HepG2 (cell line): Measurements from ENCODE around the gene TSTD2. TPM values are rescaled to one million over a fixed set of nuclear protein-coding genes. Genes with fewer than 3 reads are reported as not detected.

Experiments used
- ATAC-seq: fragments of 200-7000 bp; cut with Tn5 transposase; 3 replicates; pipeline ENCODE4 v1.9.1; 2020; ENCODE audit warnings: mild to moderate bottlenecking, moderate library complexity
- BruUV-seq: library from RNA; stranded (reverse); fragments of 400-500 nt; replicated peaks from 2 replicates; lab custom pipeline; 2021; lab: Mats Ljungman, UMichigan
- CTCF ChIA-PET: fragments of 300-600 bp; formaldehyde crosslinking; extraction: SDS; loops from one replicate; lab custom pipeline; 2021; ENCODE audit warnings: low total read pairs, inconsistent platforms, low intra/inter-chr PET ratio; lab: Yijun Ruan, JAX
- POLR2A ChIA-PET: fragments of 350-600 bp; sonication (Branson Sonifier 250); formaldehyde crosslinking; loops from one replicate; lab custom pipeline; 2020; ENCODE audit warnings: antibody characterized with exemption, inconsistent platforms; lab: Yijun Ruan, JAX
- DNase-seq: peaks from one replicate; pipeline ENCODE4 v3.0.0-alpha.2; 2015; ENCODE audit warnings: low spot score
- FAIRE-seq: peaks from 3 replicates; lab custom pipeline; 2011; peaks lifted over from hg19 to GRCh38; lab: Jason Lieb, UNC
- H2AFZ ChIP-seq: one replicate; pipeline ENCODE4 v1.6.1; 2011; ENCODE audit warnings: low read length, inconsistent platforms
- H3K27ac ChIP-seq: fragments of 300-600 bp; 3 replicates; pipeline ENCODE4 v1.8.0; 2011; ENCODE audit warnings: mixed run types, mild to moderate bottlenecking, mixed read lengths, low read length, inconsistent platforms; ENCODE audit not compliant: insufficient read depth; ENCODE audit errors: extremely low read length
- H3K27me3 ChIP-seq, 2 experiments: fragments of 200-600 bp in 1 of 2; 2 replicates in 1 of 2; 3 replicates in 1 of 2; pipeline versions ENCODE4 v1.6.0 to v1.8.0; 2011; ENCODE audit warnings: low read length in 2 of 2, mild to moderate bottlenecking in 2 of 2, moderate library complexity in 2 of 2, inconsistent platforms in 1 of 2; ENCODE audit not compliant: insufficient read depth in 2 of 2, control insufficient read depth in 1 of 2
- H3K36me3 ChIP-seq, 2 experiments: fragments of 200-600 bp in 1 of 2; replicated peaks in 1 of 2; 2 replicates in 1 of 2; 3 replicates in 1 of 2; pipeline versions ENCODE4 v1.5.1 to v1.8.0; 2011; ENCODE audit warnings: low read length in 2 of 2, inconsistent platforms in 1 of 2; ENCODE audit not compliant: insufficient read depth in 2 of 2, control insufficient read depth in 1 of 2
- H3K4me1 ChIP-seq: 2 replicates; pipeline ENCODE4 v1.5.1; 2012; ENCODE audit warnings: low read length, inconsistent platforms; ENCODE audit not compliant: insufficient read depth
- H3K4me2 ChIP-seq: 2 replicates; pipeline ENCODE4 v1.6.0; 2011; ENCODE audit warnings: low read depth, low read length, inconsistent platforms
- H3K4me3 ChIP-seq, 3 experiments: fragments of 200-600 bp in 1 of 3; sonication (generic), shearing (Covaris generic) in 1 of 3; replicated peaks in 1 of 3; 2 replicates each; pipeline ENCODE4 v1.5.1; 2011 to 2016; ENCODE audit warnings: low read length in 3 of 3, inconsistent platforms in 2 of 3, low read depth in 2 of 3, mild to moderate bottlenecking in 2 of 3, control low read depth in 1 of 3, mixed read lengths in 1 of 3; ENCODE audit not compliant: insufficient read depth in 1 of 3
- H3K79me2 ChIP-seq: one replicate; pipeline ENCODE4 v1.6.1; 2011; ENCODE audit warnings: low read length, inconsistent platforms; ENCODE audit not compliant: insufficient read depth
- H3K9ac ChIP-seq: 2 replicates; pipeline ENCODE4 v1.6.0; 2011; ENCODE audit warnings: mild to moderate bottlenecking, low read depth, low read length, inconsistent platforms; ENCODE audit not compliant: insufficient read depth
- H3K9me3 ChIP-seq: 2 replicates; pipeline ENCODE4 v1.5.1; 2012; ENCODE audit warnings: mild to moderate bottlenecking, low read length
- H4K20me1 ChIP-seq: 2 replicates; pipeline ENCODE4 v1.6.0; 2011; ENCODE audit warnings: inconsistent platforms, mild to moderate bottlenecking, low read length, moderate library complexity; ENCODE audit not compliant: insufficient read depth
- ARNTL ChIP-seq: sonication (generic); formaldehyde crosslinking; IDR thresholded peaks from 2 replicates; pipeline ENCODE4 v1.4.0; 2020; ENCODE audit warnings: mild to moderate bottlenecking, missing genetic modification reagents
- CBFB ChIP-seq: sonication (generic); formaldehyde crosslinking; IDR thresholded peaks from 2 replicates; pipeline ENCODE4 v1.4.0; 2020; ENCODE audit warnings: missing genetic modification reagents
- CCDC6 ChIP-seq: sonication (generic); formaldehyde crosslinking; IDR thresholded peaks from 2 replicates; pipeline ENCODE4 v1.8.1; 2022; ENCODE audit warnings: mild to moderate bottlenecking, missing genetic modification reagents, moderate library complexity
- CHCHD3 ChIP-seq: sonication (generic); formaldehyde crosslinking; IDR thresholded peaks from 2 replicates; pipeline ENCODE4 v1.8.0; 2022; ENCODE audit warnings: mild to moderate bottlenecking, missing genetic modification reagents, moderate library complexity
- FUBP1 ChIP-seq: sonication (generic); formaldehyde crosslinking; IDR thresholded peaks from 2 replicates; pipeline ENCODE4 v1.5.1; 2020; ENCODE audit warnings: missing genetic modification reagents, mild to moderate bottlenecking, borderline replicate concordance
- GABPA ChIP-seq, 2 experiments: IDR thresholded peaks; 2 replicates each; pipeline ENCODE4 v1.6.1; 2011 to 2016; ENCODE audit warnings: low read depth in 2 of 2, low read length in 1 of 2, missing biosample characterization in 1 of 2, missing genetic modification characterization in 1 of 2
- HNRNPK ChIP-seq: fragments of 200-400 bp; formaldehyde crosslinking; IDR thresholded peaks from 2 replicates; pipeline ENCODE4 v1.6.1; 2018; ENCODE audit warnings: low read length, low read depth, moderate library complexity, mild to moderate bottlenecking; ENCODE audit not compliant: poor library complexity, severe bottlenecking
- KAT2B ChIP-seq: fragments of 150-350 bp; IDR thresholded peaks from 2 replicates; pipeline ENCODE4 v1.6.1; 2014; ENCODE audit warnings: low read depth, low read length, borderline replicate concordance
- MTF1 ChIP-seq: sonication (generic); formaldehyde crosslinking; IDR thresholded peaks from 2 replicates; pipeline ENCODE4 v1.5.0; 2020; ENCODE audit warnings: missing genetic modification reagents
- PITX1 ChIP-seq: sonication (generic); formaldehyde crosslinking; IDR thresholded peaks from 2 replicates; pipeline ENCODE4 v1.5.1; 2020; ENCODE audit warnings: mild to moderate bottlenecking, missing genetic modification reagents
- TEAD2 ChIP-seq: sonication (generic); formaldehyde crosslinking; IDR thresholded peaks from 2 replicates; pipeline ENCODE4 v1.9.0; 2021; ENCODE audit warnings: missing genetic modification reagents
- YEATS4 ChIP-seq: sonication (generic); formaldehyde crosslinking; IDR thresholded peaks from 2 replicates; pipeline ENCODE4 v1.4.0; 2020; ENCODE audit warnings: missing genetic modification reagents, borderline replicate concordance
- ZNF143 ChIP-seq: sonication (generic); formaldehyde crosslinking; IDR thresholded peaks from 2 replicates; pipeline ENCODE4 v1.4.0; 2020; ENCODE audit warnings: missing genetic modification reagents
- ZNF275 ChIP-seq: sonication (generic); formaldehyde crosslinking; IDR thresholded peaks from 2 replicates; pipeline ENCODE4 v1.8.0; 2022; ENCODE audit warnings: missing genetic modification reagents, mild to moderate bottlenecking, inconsistent platforms, borderline replicate concordance
- ZNF350 ChIP-seq: sonication (generic); formaldehyde crosslinking; IDR thresholded peaks from 2 replicates; pipeline ENCODE4 v1.4.0; 2020; ENCODE audit warnings: mild to moderate bottlenecking, low read depth, missing genetic modification reagents, borderline replicate concordance
- ZNF567 ChIP-seq: sonication (generic); formaldehyde crosslinking; IDR thresholded peaks from 2 replicates; pipeline ENCODE4 v1.8.1; 2023; ENCODE audit warnings: mild to moderate bottlenecking, missing genetic modification reagents, borderline replicate concordance
- ZNF597 ChIP-seq: sonication (generic); formaldehyde crosslinking; IDR thresholded peaks from 2 replicates; pipeline ENCODE4 v1.5.0; 2020; ENCODE audit warnings: missing genetic modification reagents
- ZNF75D ChIP-seq: sonication (generic); formaldehyde crosslinking; IDR thresholded peaks from 2 replicates; pipeline ENCODE4 v1.8.1; 2023; ENCODE audit warnings: missing genetic modification reagents, mild to moderate bottlenecking, borderline replicate concordance
- WGBS: methylation state at CpG from one replicate; pipeline ENCODE4 v1.1.6; 2017; ENCODE audit warnings: low lambda C conversion rate; 5-methylcytosine and 5-hydroxymethylcytosine counted together
- in situ Hi-C: cut with HindIII; loops from 2 replicates; pipeline ENCODE4 v1.10.0; 2017; ENCODE audit warnings: low pct_unique_long_range_greater_than_20kb; ENCODE audit not compliant: extremely low pct_ligation_motif_present
- intact Hi-C: fragments of 100-400 bp; cut with micrococcal nuclease; formaldehyde crosslinking; loops from one replicate; pipeline ENCODE4 v1.10.0; 2022; ENCODE audit not compliant: unreplicated experiment
- polyA plus RNA-seq, 8 experiments: library from polyadenylated mRNA; depleted of rRNA in 3 of 8; stranded (reverse) in 7 of 8; unstranded in 1 of 8; fragments of >200 nt; fragmentation: Illumina TruSeq in 4 of 8; extraction: Trizol in 4 of 8; gene quantifications; 2 replicates each; pipeline versions ENCODE4 v1.2.1 to v1.2.3, GENCODE V29; 2011 to 2016; ENCODE audit warnings: low read depth in 4 of 8, missing spikeins in 1 of 8, mixed read lengths in 1 of 8; ENCODE audit not compliant: insufficient read depth in 1 of 8
- total RNA-seq, 5 experiments: library from RNA; depleted of rRNA; stranded (reverse); fragments of >200 nt; fragmentation: Illumina TruSeq; extraction: Trizol; gene quantifications; 2 replicates each; pipeline ENCODE4 v1.2.3, GENCODE V29; 2016; ENCODE audit warnings: low read depth in 1 of 5

TSTD2 gene
- total and polyA plus RNA-seq, 2 of the 13 experiments (the other 11 are each of a cell fraction or from before 2014, with no cell fraction given), result 16.0 to 23.1 TPM

GRCh38 chr9:97564291-97565175 is 68.6 kb downstream of the TSTD2 start (continued):
- TF ChIP-seq HNRNPK, result no peak
- no peak for TF ChIP-seq YEATS4
- no peak for TF ChIP-seq CCDC6 (CRISPR knock-in tag)

GRCh38 chr9:97563458-97564135 is 69.6 kb downstream of the TSTD2 start:
- H3K27ac ChIP-seq, result no peak overlapping the region
- no peak for TF ChIP-seq CBFB (CRISPR knock-in tag)
- TF ChIP-seq ZNF597 (CRISPR knock-in tag), result no peak
- TF ChIP-seq KAT2B, result no peak
- TF ChIP-seq ZNF75D, result no peak
- TF ChIP-seq TEAD2 (CRISPR knock-in tag), result no peak
- TF ChIP-seq MTF1, result no peak
- no peak for TF ChIP-seq PITX1 (CRISPR knock-in tag)
- no peak for TF ChIP-seq FUBP1 (CRISPR knock-in tag)
- no peak for TF ChIP-seq ZNF567 (CRISPR knock-in tag)
- no peak for TF ChIP-seq ARNTL
- no peak for TF ChIP-seq CHCHD3 (CRISPR knock-in tag)
- TF ChIP-seq ZNF275, result no peak
- TF ChIP-seq ZNF143 (CRISPR knock-in tag), result no peak
- TF ChIP-seq GABPA (IDR thresholded peaks at IDR 0.05; ENCODE audit: low read depth, low read length), result no peak
- no peak for TF ChIP-seq GABPA (CRISPR knock-in tag; IDR thresholded peaks at IDR 0.05; ENCODE audit: low read depth)
- no peak for TF ChIP-seq ZNF350 (CRISPR knock-in tag)

More at GRCh38 chr9:97563458-97564135, 69.6 kb downstream of the TSTD2 start:
- Histone ChIP-seq H3K9me3 (no peaks in the 10 kb centered on the region), H3K4me1 (no peaks in the 10 kb centered on the region), H2AFZ (no peak overlapping the region), H3K27me3 (peaks cover 0 to 18% of the 10 kb centered on the region in 2 experiments; a peak in 2 of 5 replicates), H3K9ac (no peak overlapping the region), H3K4me2 (no peak overlapping the region), H3K4me3 (no peak overlapping the region), H3K36me3 (no peaks in the 10 kb centered on the region), H3K79me2 (no peaks in the 10 kb centered on the region), H4K20me1 (no peaks in the 10 kb centered on the region)
- ChIA-PET POLR2A (no interaction called here), CTCF (no interaction called here)
- ATAC-seq (no peak), DNase-seq (no peak), FAIRE-seq (no peak)
- WGBS, result 58% methylated on average over 12 of the region's 13 CpGs
- no TSS peak for BruUV-seq
- in situ Hi-C loops (no loop called here), intact Hi-C loops (no loop called here)
